ENCODE measurements around the gene KLHL17.

- TF ChIP-seq CTCF (IDR thresholded peaks at IDR 0.05; ENCODE audit: low read depth, low read length) (no peak), EZH2phosphoT487 (IDR thresholded peaks at IDR 0.05; ENCODE audit: low read depth) (no peak)
Observed at GRCh38 chr1:1006305-1007159, 46.1 kb downstream of the KLHL17 start.

All from OCI-LY3 (cell line).